KOPT-K1 (cell line): Measurements from ENCODE around the gene ZNF155.

Experiments
- H3K27ac ChIP-seq: fragments of 200-600 bp; sonication (generic); 2 replicates; pipeline ENCODE4 v1.5.1; 2016; ENCODE audit warnings: antibody characterized with exemption, mild to moderate bottlenecking, low read depth, low read length; ENCODE audit not compliant: poor library complexity, severe bottlenecking
- H3K36me3 ChIP-seq: fragments of 200-600 bp; sonication (generic); 2 replicates; pipeline ENCODE4 v1.5.1; 2017; ENCODE audit warnings: antibody characterized with exemption, mild to moderate bottlenecking, low read length, moderate library complexity; ENCODE audit not compliant: insufficient read depth
- H3K9me3 ChIP-seq: fragments of 200-600 bp; sonication (generic); 2 replicates; pipeline ENCODE4 v1.5.1; 2017; ENCODE audit warnings: antibody characterized with exemption, low read length, mild to moderate bottlenecking; ENCODE audit not compliant: insufficient read depth, poor library complexity, severe bottlenecking

The ZNF155 gene

GRCh38 chr19:44032001-44032610 lies 48.1 kb downstream of the ZNF155 start:
- Histone ChIP-seq H3K27ac (no peak overlapping the region), H3K36me3 (peaks cover 57% of the 10 kb centered on the region), H3K9me3 (peaks cover 82% of the 10 kb centered on the region)

- no peak overlapping the region for H3K27ac ChIP-seq
- H3K9me3 ChIP-seq = peaks cover 5% of the 10 kb centered on the region
- no peaks in the 10 kb centered on the region for H3K36me3 ChIP-seq
These were observed 58.2 kb downstream of the ZNF155 start for GRCh38 chr19:44042147-44042546.
